Endodermal cell (in vitro differentiated cells): Measurements from ENCODE around the gene RRAS. TPM values are rescaled to one million over a fixed set of nuclear protein-coding genes. Genes with fewer than 3 reads are reported as not detected.

Experiments used
- DNase-seq: peaks from one replicate; pipeline ENCODE4 v3.0.0-alpha.2; 2017
- H3K27ac ChIP-seq: 2 replicates; pipeline ENCODE4 v1.5.1; 2013; ENCODE audit warnings: mild to moderate bottlenecking, low read depth, low read length, moderate library complexity
- H3K27me3 ChIP-seq: 2 replicates; pipeline ENCODE4 v1.6.1; 2013; ENCODE audit warnings: mild to moderate bottlenecking, low read length, moderate library complexity; ENCODE audit not compliant: insufficient read depth, control insufficient read depth, poor library complexity, severe bottlenecking
- H3K36me3 ChIP-seq: 2 replicates; pipeline ENCODE4 v1.7.0; 2013; ENCODE audit warnings: mild to moderate bottlenecking, low read length, moderate library complexity; ENCODE audit not compliant: control insufficient read depth, insufficient read depth
- H3K4me1 ChIP-seq: one replicate; pipeline ENCODE4 v1.7.0; 2013; ENCODE audit warnings: low read length; ENCODE audit not compliant: control insufficient read depth, insufficient read depth
- H3K4me3 ChIP-seq: 2 replicates; pipeline ENCODE4 v1.5.1; 2013; ENCODE audit warnings: mild to moderate bottlenecking, low read length, moderate library complexity
- H3K9ac ChIP-seq: 2 replicates; pipeline ENCODE4 v1.6.1; 2013; ENCODE audit warnings: mild to moderate bottlenecking, low read length, moderate library complexity; ENCODE audit not compliant: poor library complexity, severe bottlenecking; ENCODE audit errors: extremely low read depth
- H3K9me3 ChIP-seq: 2 replicates; pipeline ENCODE4 v1.6.1; 2013; ENCODE audit warnings: mild to moderate bottlenecking, low read length, moderate library complexity; ENCODE audit not compliant: control insufficient read depth
- H3K27ac Mint-ChIP-seq: 2 replicates; pipeline ENCODE4 v1.8.0; 2020; ENCODE audit warnings: mixed read lengths
- H3K27me3 Mint-ChIP-seq: 2 replicates; pipeline ENCODE4 v1.8.0; 2021; ENCODE audit warnings: mild to moderate bottlenecking, mixed read lengths; ENCODE audit not compliant: insufficient read depth
- H3K36me3 Mint-ChIP-seq: 2 replicates; pipeline ENCODE4 v1.8.0; 2020; ENCODE audit warnings: low read depth, mixed read lengths
- H3K4me1 Mint-ChIP-seq: 2 replicates; pipeline ENCODE4 v1.8.0; 2020; ENCODE audit warnings: mixed read lengths
- H3K4me3 Mint-ChIP-seq: 2 replicates; pipeline ENCODE4 v1.8.0; 2020; ENCODE audit warnings: mild to moderate bottlenecking, moderate library complexity, mixed read lengths
- H3K9me3 Mint-ChIP-seq: 2 replicates; pipeline ENCODE4 v1.8.0; 2020; ENCODE audit warnings: mild to moderate bottlenecking, mixed read lengths
- CTCF ChIP-seq: fragments of 200-600 bp; sonication (generic); conservative IDR thresholded peaks from 2 replicates; pipeline ENCODE4 v1.5.0; 2021; ENCODE audit warnings: antibody characterized with exemption, mild to moderate bottlenecking
- WGBS, 2 experiments: methylation state at CpG; one replicate each; pipeline versions ENCODE4 v1.1.5 to v1.1.7; 2013; ENCODE audit warnings: missing lambda C conversion rate in 2 of 2, mixed read lengths in 1 of 2; ENCODE audit not compliant: insufficient coverage in 1 of 2, insufficient read length in 1 of 2; 5-methylcytosine and 5-hydroxymethylcytosine counted together
- total RNA-seq, 2 donors: library from RNA; stranded (reverse); fragmentation: NEBNext Ultra II Directional in 1 of 2; extraction: Animal tissue kit (Norgen Biotek cat#: 25700) in 1 of 2; gene quantifications; 2 replicates in 1 of 2; 3 replicates in 1 of 2; pipeline ENCODE4 v1.2.1, GENCODE V29; 2021

The RRAS gene
- total RNA-seq, 2 donors from 2014 or later: 5.8 to 7.3 TPM

GRCh38 chr19:49641688-49642491 lies 1.9 kb upstream of the RRAS start, which contains the start of gene SCAF1:
SCAF1 (plus strand) TSS chr19:49642209; CDS start chr19:49645027, 2,818 bp downstream.
- H3K4me1 ChIP-seq: peaks cover 4% of the 10 kb centered on the region
- H3K27me3 ChIP-seq: no peaks in the 10 kb centered on the region
- H3K9ac ChIP-seq: peak within 1 kb of the TSS; percentile 100
- DNase-seq: peak; percentile 99
- Mint-ChIP-seq H3K27ac (peak within 1 kb of the TSS; percentile 100), H3K4me1 (peaks cover 43% of the 10 kb centered on the region), H3K36me3 (peaks cover 24% of the 10 kb centered on the region), H3K9me3 (no peaks in the 10 kb centered on the region), H3K27me3 (peaks cover 13% of the 10 kb centered on the region), H3K4me3 (peak within 1 kb of the TSS; percentile 99)
- H3K9me3 ChIP-seq: no peaks in the 10 kb centered on the region
- TF ChIP-seq CTCF: no peak
- peak within 1 kb of the TSS; percentile 97 for H3K4me3 ChIP-seq
- WGBS, 2 experiments: 0 to 1% methylated on average over 38 to 87 of the region's 87 CpGs
- peak within 1 kb of the TSS; percentile 100 for H3K27ac ChIP-seq
- peaks cover 27% of the 10 kb centered on the region for H3K36me3 ChIP-seq

- WGBS, 2 experiments: 8 to 10% methylated on average over 7 to 31 of the region's 31 CpGs
- peak overlapping the region; percentile 99 for H3K4me3 Mint-ChIP-seq
- H3K27ac ChIP-seq: no peak overlapping the region
Observed at GRCh38 chr19:49639401-49640112, 386 bp downstream of the RRAS start.

More at GRCh38 chr19:49639401-49640112, 386 bp downstream of the RRAS start:
- Histone ChIP-seq H3K4me3 (peak overlapping the region; percentile 71), H3K27me3 (no peaks in the 10 kb centered on the region), H3K9me3 (no peaks in the 10 kb centered on the region), H3K36me3 (peaks cover 6% of the 10 kb centered on the region), H3K9ac (peak overlapping the region; percentile 18), H3K4me1 (peaks cover 4% of the 10 kb centered on the region)
- peak; percentile 65 for DNase-seq
- Mint-ChIP-seq H3K27me3 (peaks cover 18% of the 10 kb centered on the region), H3K4me1 (peaks cover 43% of the 10 kb centered on the region), H3K27ac (peak overlapping the region; percentile 72), H3K36me3 (peaks cover 7% of the 10 kb centered on the region), H3K9me3 (no peaks in the 10 kb centered on the region)
- no peak for TF ChIP-seq CTCF
